HG02623 (cell line): Measurements from ENCODE around the gene ATXN10.

ENCODE experiments used
- ATAC-seq: cut with Tn5 transposase; IDR thresholded peaks from one replicate; pipeline ENCODE4 v1.9.1; 2021; ENCODE audit warnings: moderate library complexity; ENCODE audit not compliant: unreplicated experiment

The ATXN10 gene

GRCh38 chr22:45752036-45752435 lies 80.4 kb downstream of the ATXN10 start:
- ATAC-seq = no peak

- no peak for ATAC-seq
These were observed 83.2 kb downstream of the ATXN10 start for GRCh38 chr22:45754822-45755221.

- no peak for ATAC-seq
These were observed 84.9 kb downstream of the ATXN10 start for GRCh38 chr22:45756558-45756957.

GRCh38 chr22:45757068-45757467 lies 85.4 kb downstream of the ATXN10 start:
- ATAC-seq = no peak

- ATAC-seq = no peak
These were observed 86.3 kb downstream of the ATXN10 start for GRCh38 chr22:45757936-45758335.

- ATAC-seq = no peak
These were observed 87.0 kb downstream of the ATXN10 start for GRCh38 chr22:45758603-45759002.

- ATAC-seq = no peak
These were observed 89.0 kb downstream of the ATXN10 start for GRCh38 chr22:45760682-45761081.

- no peak for ATAC-seq
These were observed 91.1 kb downstream of the ATXN10 start for GRCh38 chr22:45762545-45763235.

- ATAC-seq = no peak
These were observed 91.6 kb downstream of the ATXN10 start for GRCh38 chr22:45763236-45763624.

GRCh38 chr22:45768490-45768889 lies 96.9 kb downstream of the ATXN10 start:
- no peak for ATAC-seq

GRCh38 chr22:45769569-45770210 lies 98.1 kb downstream of the ATXN10 start:
- no peak for ATAC-seq

GRCh38 chr22:45770506-45770905 lies 98.9 kb downstream of the ATXN10 start:
- ATAC-seq = no peak

GRCh38 chr22:45771057-45771456 lies 99.4 kb downstream of the ATXN10 start:
- no peak for ATAC-seq

GRCh38 chr22:45771711-45772110 lies 100.1 kb downstream of the ATXN10 start:
- ATAC-seq = no peak

- ATAC-seq = no peak
These were observed 101.1 kb downstream of the ATXN10 start for GRCh38 chr22:45772743-45773142.

GRCh38 chr22:45774001-45774670 lies 102.5 kb downstream of the ATXN10 start:
- ATAC-seq = no peak

GRCh38 chr22:45775062-45775461 lies 103.4 kb downstream of the ATXN10 start:
- ATAC-seq = no peak

- peak; percentile 67 for ATAC-seq
These were observed 104.1 kb downstream of the ATXN10 start for GRCh38 chr22:45775569-45776312.

- ATAC-seq = no peak
These were observed 104.6 kb downstream of the ATXN10 start for GRCh38 chr22:45776313-45776585.

- ATAC-seq = no peak
These were observed 105.6 kb downstream of the ATXN10 start for GRCh38 chr22:45777046-45777851.

GRCh38 chr22:45777852-45778375 lies 106.3 kb downstream of the ATXN10 start:
- no peak for ATAC-seq
